Neural progenitor cell (in vitro differentiated cells): ENCODE measurements around the gene TREML2. TPM values are rescaled to one million over a fixed set of nuclear protein-coding genes. Genes with fewer than 3 reads are reported as not detected.

ENCODE experiments used
- DNase-seq: peaks from one replicate; pipeline ENCODE4 v3.0.0-alpha.2; 2016; ENCODE audit warnings: low spot score
- H2AFZ ChIP-seq: fragments of 200-600 bp; sonication (generic); replicated peaks from 2 replicates; pipeline ENCODE4 v1.6.1; 2016; ENCODE audit warnings: antibody characterized with exemption
- H3F3A ChIP-seq: fragments of 200-600 bp; sonication (generic); 2 replicates; pipeline ENCODE4 v1.6.1; 2016; ENCODE audit warnings: antibody characterized with exemption, low read depth
- H3K27ac ChIP-seq: fragments of 200-600 bp; sonication (generic); 2 replicates; pipeline ENCODE4 v1.5.1; 2016; ENCODE audit warnings: mild to moderate bottlenecking
- H3K27me3 ChIP-seq: fragments of 200-600 bp; sonication (generic); 2 replicates; pipeline ENCODE4 v1.6.1; 2016; ENCODE audit warnings: mild to moderate bottlenecking, moderate library complexity
- H3K36me3 ChIP-seq: fragments of 200-600 bp; sonication (generic); 2 replicates; pipeline ENCODE4 v1.5.1; 2016
- H3K4me1 ChIP-seq: fragments of 200-600 bp; sonication (generic); 2 replicates; pipeline ENCODE4 v1.6.1; 2016; ENCODE audit warnings: mixed run types
- H3K4me2 ChIP-seq: fragments of 200-600 bp; sonication (generic); 2 replicates; pipeline ENCODE4 v1.6.1; 2016
- H3K4me3 ChIP-seq: fragments of 200-600 bp; sonication (generic); 2 replicates; pipeline ENCODE4 v1.5.1; 2016
- H3K79me2 ChIP-seq: fragments of 200-600 bp; sonication (generic); 2 replicates; pipeline ENCODE4 v1.6.1; 2016; ENCODE audit warnings: low read depth
- H3K9ac ChIP-seq: fragments of 200-600 bp; sonication (generic); 2 replicates; pipeline ENCODE4 v1.6.1; 2016
- H3K9me3 ChIP-seq: fragments of 200-600 bp; sonication (generic); 2 replicates; pipeline ENCODE4 v1.5.1; 2016; ENCODE audit warnings: low read depth
- H4K20me1 ChIP-seq: fragments of 200-600 bp; sonication (generic); 2 replicates; pipeline ENCODE4 v1.6.1; 2016; ENCODE audit warnings: low read depth
- H3K27ac Mint-ChIP-seq: 3 replicates; pipeline ENCODE4 v1.8.0; 2021; ENCODE audit warnings: mixed read lengths
- H3K27me3 Mint-ChIP-seq: 2 replicates; pipeline ENCODE4 v1.8.0; 2022; ENCODE audit warnings: low read depth, mild to moderate bottlenecking, inconsistent platforms, moderate library complexity, mixed read lengths; ENCODE audit not compliant: insufficient read depth
- H3K36me3 Mint-ChIP-seq: 3 replicates; pipeline ENCODE4 v1.8.0; 2021; ENCODE audit warnings: mixed read lengths
- H3K4me1 Mint-ChIP-seq: 3 replicates; pipeline ENCODE4 v1.8.0; 2021; ENCODE audit warnings: mixed read lengths
- H3K4me3 Mint-ChIP-seq: 3 replicates; pipeline ENCODE4 v1.8.0; 2021; ENCODE audit warnings: mild to moderate bottlenecking, moderate library complexity, mixed read lengths
- H3K9me3 Mint-ChIP-seq: 3 replicates; pipeline ENCODE4 v1.8.0; 2020; ENCODE audit warnings: mixed read lengths
- CTCF ChIP-seq: fragments of 200-600 bp; sonication (generic); IDR thresholded peaks from 2 replicates; pipeline ENCODE4 v1.5.1; 2017; ENCODE audit warnings: antibody characterized with exemption, mild to moderate bottlenecking
- EZH2 ChIP-seq: fragments of 200-600 bp; sonication (generic); IDR thresholded peaks from 2 replicates; pipeline ENCODE4 v1.6.1; 2017; ENCODE audit warnings: antibody characterized with exemption, mild to moderate bottlenecking, moderate library complexity
- EZH2phosphoT487 ChIP-seq: fragments of 200-600 bp; sonication (generic); IDR thresholded peaks from 2 replicates; pipeline ENCODE4 v1.6.1; 2017; ENCODE audit warnings: antibody characterized with exemption
- total RNA-seq: library from RNA; depleted of rRNA; stranded (reverse); fragments of >200 nt; gene quantifications from 2 replicates; pipeline ENCODE4 v1.2.3, GENCODE V29; 2015; ENCODE audit warnings: low replicate concordance

TREML2 gene
- total RNA-seq, 1 donor from 2014 or later, result not detected

- no peak overlapping the region for H3K4me3 Mint-ChIP-seq
- H3K4me1 ChIP-seq, result no peaks in the 10 kb centered on the region
- H3K36me3 ChIP-seq, result no peaks in the 10 kb centered on the region
- H3K4me1 Mint-ChIP-seq, result no peaks in the 10 kb centered on the region
- H3K27me3 Mint-ChIP-seq, result no peaks in the 10 kb centered on the region
- H3F3A ChIP-seq, result peaks cover 5% of the 10 kb centered on the region
- no peak overlapping the region for H3K9ac ChIP-seq
- H2AFZ ChIP-seq, result no peak overlapping the region
- no peaks in the 10 kb centered on the region for H3K79me2 ChIP-seq
- no peak for TF ChIP-seq EZH2
- TF ChIP-seq EZH2phosphoT487, result no peak
- H3K9me3 ChIP-seq, result peaks cover under 1% of the 10 kb centered on the region
- no peaks in the 10 kb centered on the region for H3K27me3 ChIP-seq
- no peaks in the 10 kb centered on the region for H4K20me1 ChIP-seq
- no peak overlapping the region for H3K4me3 ChIP-seq
- H3K4me2 ChIP-seq, result no peak overlapping the region
- H3K9me3 Mint-ChIP-seq, result peaks cover 4% of the 10 kb centered on the region
- no peak overlapping the region for H3K27ac Mint-ChIP-seq
- no peak overlapping the region for H3K27ac ChIP-seq
- DNase-seq, result no peak
- H3K36me3 Mint-ChIP-seq, result no peaks in the 10 kb centered on the region
Observed at GRCh38 chr6:41214559-41215238, 13.8 kb upstream of the TREML2 start.

GRCh38 chr6:41209547-41210320 lies 8.8 kb upstream of the TREML2 start:
- Histone ChIP-seq H3K27ac (no peak overlapping the region), H3K4me2 (no peak overlapping the region), H2AFZ (no peak overlapping the region), H4K20me1 (no peaks in the 10 kb centered on the region), H3K9ac (no peak overlapping the region), H3K79me2 (no peaks in the 10 kb centered on the region), H3F3A (no peaks in the 10 kb centered on the region), H3K27me3 (no peaks in the 10 kb centered on the region), H3K4me3 (no peak overlapping the region), H3K9me3 (no peaks in the 10 kb centered on the region), H3K4me1 (no peaks in the 10 kb centered on the region), H3K36me3 (no peaks in the 10 kb centered on the region)
- Mint-ChIP-seq H3K9me3 (peaks cover 2% of the 10 kb centered on the region), H3K4me1 (no peaks in the 10 kb centered on the region), H3K4me3 (no peak overlapping the region), H3K36me3 (peaks cover 2% of the 10 kb centered on the region), H3K27ac (no peak overlapping the region), H3K27me3 (no peaks in the 10 kb centered on the region)
- TF ChIP-seq EZH2phosphoT487 (no peak), CTCF (no peak), EZH2 (no peak)
- no peak for DNase-seq

GRCh38 chr6:41208439-41209106 lies 7.6 kb upstream of the TREML2 start:
- H3K9me3 Mint-ChIP-seq, result peaks cover 2% of the 10 kb centered on the region
- Histone ChIP-seq H4K20me1 (no peaks in the 10 kb centered on the region), H3K27me3 (no peaks in the 10 kb centered on the region), H3K9ac (no peak overlapping the region), H3K36me3 (no peaks in the 10 kb centered on the region), H3K79me2 (no peaks in the 10 kb centered on the region), H3K4me2 (no peak overlapping the region), H3F3A (no peaks in the 10 kb centered on the region), H2AFZ (no peak overlapping the region), H3K4me3 (no peak overlapping the region), H3K4me1 (no peaks in the 10 kb centered on the region), H3K27ac (no peak overlapping the region), H3K9me3 (no peaks in the 10 kb centered on the region)
- no peak overlapping the region for H3K4me3 Mint-ChIP-seq
- H3K27ac Mint-ChIP-seq, result no peak overlapping the region
- no peak for DNase-seq
- peaks cover 2% of the 10 kb centered on the region for H3K36me3 Mint-ChIP-seq
- no peaks in the 10 kb centered on the region for H3K4me1 Mint-ChIP-seq
- H3K27me3 Mint-ChIP-seq, result no peaks in the 10 kb centered on the region
- no peak for TF ChIP-seq EZH2
- TF ChIP-seq CTCF, result no peak
- TF ChIP-seq EZH2phosphoT487, result no peak
